Endodermal cell (in vitro differentiated cells): ENCODE data around the gene XAB2. TPM values are rescaled to one million over a fixed set of nuclear protein-coding genes. Genes with fewer than 3 reads are reported as not detected.
A peak's percentile ranks its signal among the peaks of the same experiment; 100 is the strongest.

ENCODE experiments used
- DNase-seq: peaks from one replicate; pipeline ENCODE4 v3.0.0-alpha.2; 2017
- H3K27ac ChIP-seq: 2 replicates; pipeline ENCODE4 v1.5.1; 2013; ENCODE audit warnings: mild to moderate bottlenecking, low read depth, low read length, moderate library complexity
- H3K27me3 ChIP-seq: 2 replicates; pipeline ENCODE4 v1.6.1; 2013; ENCODE audit warnings: mild to moderate bottlenecking, low read length, moderate library complexity; ENCODE audit not compliant: insufficient read depth, control insufficient read depth, poor library complexity, severe bottlenecking
- H3K36me3 ChIP-seq: 2 replicates; pipeline ENCODE4 v1.7.0; 2013; ENCODE audit warnings: mild to moderate bottlenecking, low read length, moderate library complexity; ENCODE audit not compliant: control insufficient read depth, insufficient read depth
- H3K4me1 ChIP-seq: one replicate; pipeline ENCODE4 v1.7.0; 2013; ENCODE audit warnings: low read length; ENCODE audit not compliant: control insufficient read depth, insufficient read depth
- H3K4me3 ChIP-seq: 2 replicates; pipeline ENCODE4 v1.5.1; 2013; ENCODE audit warnings: mild to moderate bottlenecking, low read length, moderate library complexity
- H3K9ac ChIP-seq: 2 replicates; pipeline ENCODE4 v1.6.1; 2013; ENCODE audit warnings: mild to moderate bottlenecking, low read length, moderate library complexity; ENCODE audit not compliant: poor library complexity, severe bottlenecking; ENCODE audit errors: extremely low read depth
- H3K9me3 ChIP-seq: 2 replicates; pipeline ENCODE4 v1.6.1; 2013; ENCODE audit warnings: mild to moderate bottlenecking, low read length, moderate library complexity; ENCODE audit not compliant: control insufficient read depth
- H3K27ac Mint-ChIP-seq: 2 replicates; pipeline ENCODE4 v1.8.0; 2020; ENCODE audit warnings: mixed read lengths
- H3K27me3 Mint-ChIP-seq: 2 replicates; pipeline ENCODE4 v1.8.0; 2021; ENCODE audit warnings: mild to moderate bottlenecking, mixed read lengths; ENCODE audit not compliant: insufficient read depth
- H3K36me3 Mint-ChIP-seq: 2 replicates; pipeline ENCODE4 v1.8.0; 2020; ENCODE audit warnings: low read depth, mixed read lengths
- H3K4me1 Mint-ChIP-seq: 2 replicates; pipeline ENCODE4 v1.8.0; 2020; ENCODE audit warnings: mixed read lengths
- H3K4me3 Mint-ChIP-seq: 2 replicates; pipeline ENCODE4 v1.8.0; 2020; ENCODE audit warnings: mild to moderate bottlenecking, moderate library complexity, mixed read lengths
- H3K9me3 Mint-ChIP-seq: 2 replicates; pipeline ENCODE4 v1.8.0; 2020; ENCODE audit warnings: mild to moderate bottlenecking, mixed read lengths
- CTCF ChIP-seq: fragments of 200-600 bp; sonication (generic); conservative IDR thresholded peaks from 2 replicates; pipeline ENCODE4 v1.5.0; 2021; ENCODE audit warnings: antibody characterized with exemption, mild to moderate bottlenecking
- WGBS, 2 experiments: methylation state at CpG; one replicate each; pipeline versions ENCODE4 v1.1.5 to v1.1.7; 2013; ENCODE audit warnings: missing lambda C conversion rate in 2 of 2, mixed read lengths in 1 of 2; ENCODE audit not compliant: insufficient coverage in 1 of 2, insufficient read length in 1 of 2; 5-methylcytosine and 5-hydroxymethylcytosine counted together
- total RNA-seq, 2 donors: library from RNA; stranded (reverse); fragmentation: NEBNext Ultra II Directional in 1 of 2; extraction: Animal tissue kit (Norgen Biotek cat#: 25700) in 1 of 2; gene quantifications; 2 replicates in 1 of 2; 3 replicates in 1 of 2; pipeline ENCODE4 v1.2.1, GENCODE V29; 2021

XAB2 gene
- total RNA-seq, 2 donors from 2014 or later, result 44.3 to 46.6 TPM

- no peak for DNase-seq
- H3K27me3 ChIP-seq, result no peaks in the 10 kb centered on the region
- no peaks in the 10 kb centered on the region for H3K9me3 Mint-ChIP-seq
- H3K4me3 Mint-ChIP-seq, result peak overlapping the region; percentile 74
- H3K27me3 Mint-ChIP-seq, result peaks cover 17% of the 10 kb centered on the region
- H3K4me1 Mint-ChIP-seq, result peaks cover 14% of the 10 kb centered on the region
- peak overlapping the region; percentile 57 for H3K9ac ChIP-seq
- H3K4me1 ChIP-seq, result peaks cover 7% of the 10 kb centered on the region
- no peak overlapping the region for H3K27ac Mint-ChIP-seq
- H3K36me3 Mint-ChIP-seq, result peaks cover 19% of the 10 kb centered on the region
- TF ChIP-seq CTCF, result no peak
- H3K4me3 ChIP-seq, result peak overlapping the region; percentile 82
- no peaks in the 10 kb centered on the region for H3K9me3 ChIP-seq
- peaks cover 15% of the 10 kb centered on the region for H3K36me3 ChIP-seq
- WGBS, 2 experiments, result 0 to 4% methylated on average over 13 to 69 of the region's 70 CpGs
- H3K27ac ChIP-seq, result no peak overlapping the region
These were observed 33.0 kb downstream of the XAB2 start for GRCh38 chr19:7596211-7596937.

- peaks cover 7% of the 10 kb centered on the region for H3K4me1 ChIP-seq
- TF ChIP-seq CTCF, result no peak
These were observed 33.7 kb downstream of the XAB2 start, which contains the start of gene CAMSAP3 for GRCh38 chr19:7595466-7596133. CAMSAP3 (plus strand) TSS chr19:7595863; CDS start chr19:7596003, 140 bp downstream.

GRCh38 chr19:7590256-7590655 lies 39.1 kb downstream of the XAB2 start:
- H3K4me3 Mint-ChIP-seq, result no peak overlapping the region
- no peaks in the 10 kb centered on the region for H3K36me3 Mint-ChIP-seq
- DNase-seq, result no peak
- no peak overlapping the region for H3K4me3 ChIP-seq
- H3K9me3 Mint-ChIP-seq, result no peaks in the 10 kb centered on the region
- 80% methylated on average over 8 of the region's 8 CpGs; no CpG with 5 or more reads in 1 of the 2 experiments for WGBS, 2 experiments
- H3K4me1 Mint-ChIP-seq, result no peaks in the 10 kb centered on the region
- H3K9me3 ChIP-seq, result no peaks in the 10 kb centered on the region
- H3K36me3 ChIP-seq, result no peaks in the 10 kb centered on the region
- H3K9ac ChIP-seq, result no peak overlapping the region
- H3K4me1 ChIP-seq, result no peaks in the 10 kb centered on the region
- H3K27ac Mint-ChIP-seq, result no peak overlapping the region
- no peak for TF ChIP-seq CTCF
- H3K27ac ChIP-seq, result no peak overlapping the region
- H3K27me3 ChIP-seq, result no peaks in the 10 kb centered on the region
- peaks cover 26% of the 10 kb centered on the region for H3K27me3 Mint-ChIP-seq

More at GRCh38 chr19:7595466-7596133, 33.7 kb downstream of the XAB2 start, which contains the start of gene CAMSAP3:
- H3K9ac ChIP-seq, result peak within 1 kb of the TSS; percentile 57
- H3K27ac ChIP-seq, result no peak within 1 kb of the TSS
- Mint-ChIP-seq H3K4me3 (peak within 1 kb of the TSS; percentile 74), H3K9me3 (no peaks in the 10 kb centered on the region), H3K27me3 (peaks cover 21% of the 10 kb centered on the region), H3K4me1 (peaks cover 14% of the 10 kb centered on the region), H3K36me3 (peaks cover 17% of the 10 kb centered on the region), H3K27ac (no peak within 1 kb of the TSS)
- peak within 1 kb of the TSS; percentile 82 for H3K4me3 ChIP-seq
- no peaks in the 10 kb centered on the region for H3K9me3 ChIP-seq
- peak; percentile 93 for DNase-seq
- peaks cover 15% of the 10 kb centered on the region for H3K36me3 ChIP-seq
- 0% methylated on average over 17 to 78 of the region's 78 CpGs for WGBS, 2 experiments
- no peaks in the 10 kb centered on the region for H3K27me3 ChIP-seq
